Mammary epithelial cell (primary cell): Measurements from ENCODE around the gene TOMT.

Source experiments
- CTCF ChIP-seq, 2 donors: IDR thresholded peaks in 1 of 2; conservative IDR thresholded peaks in 1 of 2; 2 replicates each; pipeline ENCODE4 v1.5.1; 2011 to 2012; ENCODE audit warnings: inconsistent platforms in 2 of 2, low read length in 2 of 2, mild to moderate bottlenecking in 2 of 2, control low read depth in 1 of 2, low read depth in 1 of 2; ENCODE audit not compliant: insufficient read depth in 1 of 2; ENCODE audit errors: extremely low read depth in 1 of 2
- EZH2 ChIP-seq: IDR thresholded peaks from 2 replicates; pipeline ENCODE4 v1.6.1; 2012; ENCODE audit warnings: low read length, inconsistent platforms, borderline replicate concordance

DNA sequence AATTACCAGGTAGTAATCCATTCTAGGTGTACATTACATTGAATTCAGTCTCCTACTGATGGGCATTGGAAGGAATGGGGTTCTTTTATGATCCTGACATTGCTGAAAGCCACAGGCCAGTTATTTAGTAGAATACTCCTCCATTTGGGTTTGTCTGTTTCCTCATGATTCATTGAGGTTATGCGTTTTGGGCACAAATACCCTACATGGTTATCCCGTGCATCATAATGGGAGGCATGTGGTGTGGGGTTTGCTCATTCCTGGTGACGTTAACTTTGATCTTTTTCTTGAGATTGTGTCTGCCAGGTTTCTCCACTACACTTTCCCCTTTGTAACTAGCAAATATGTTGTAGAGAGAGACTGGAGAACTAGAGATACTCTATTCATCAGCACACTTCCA lies 35.3 kb downstream of the TOMT start:
- TF ChIP-seq CTCF (conservative IDR thresholded peaks at IDR 0.05 in 1 of 2, IDR thresholded peaks at IDR 0.05 in 1 of 2; ENCODE audit: extremely low read depth in 1 of 2, insufficient read depth in 1 of 2, low read depth in 1 of 2, low read length in 2 of 2), result no peak
- TF ChIP-seq EZH2, result no peak
